Endothelial cell (in vitro differentiated cells): ENCODE data around the gene NPHP4. TPM values are rescaled to one million over a fixed set of nuclear protein-coding genes. Genes with fewer than 3 reads are reported as not detected.

ENCODE experiments used
- DNase-seq: peaks from one replicate; pipeline ENCODE4 v3.0.0; 2021; ENCODE audit warnings: low spot score
- H3K27ac Mint-ChIP-seq: one replicate; pipeline ENCODE4 v1.8.0; 2021; ENCODE audit warnings: mixed read lengths, inconsistent platforms; ENCODE audit not compliant: unreplicated experiment
- H3K27me3 Mint-ChIP-seq: one replicate; pipeline ENCODE4 v1.8.0; 2021; ENCODE audit warnings: mild to moderate bottlenecking, moderate library complexity, mixed read lengths, inconsistent platforms; ENCODE audit not compliant: unreplicated experiment
- H3K36me3 Mint-ChIP-seq: one replicate; pipeline ENCODE4 v1.8.0; 2021; ENCODE audit warnings: mild to moderate bottlenecking, low read depth, mixed read lengths, inconsistent platforms; ENCODE audit not compliant: unreplicated experiment
- H3K4me1 Mint-ChIP-seq: one replicate; pipeline ENCODE4 v1.8.0; 2021; ENCODE audit warnings: mild to moderate bottlenecking, mixed read lengths, inconsistent platforms; ENCODE audit not compliant: unreplicated experiment
- H3K4me3 Mint-ChIP-seq: one replicate; pipeline ENCODE4 v1.8.0; 2021; ENCODE audit warnings: mild to moderate bottlenecking, mixed read lengths, inconsistent platforms; ENCODE audit not compliant: unreplicated experiment
- H3K9me3 Mint-ChIP-seq: one replicate; pipeline ENCODE4 v1.8.0; 2021; ENCODE audit warnings: mixed read lengths, inconsistent platforms; ENCODE audit not compliant: unreplicated experiment
- total RNA-seq: library from RNA; stranded (reverse); fragmentation: NEBNext Ultra II Directional; extraction: Animal tissue kit (Norgen Biotek cat#: 25700); gene quantifications from one replicate; pipeline ENCODE4 v1.2.1, GENCODE V29; 2021; ENCODE audit not compliant: unreplicated experiment
- TF ChIP-seq, protein P1 (sequence below): fragments of 200-600 bp; sonication (generic); IDR thresholded peaks from one replicate; pipeline ENCODE4 v1.5.0; 2021; ENCODE audit warnings: antibody characterized with exemption; ENCODE audit not compliant: unreplicated experiment

The NPHP4 gene
- total RNA-seq, 1 donor from 2014 or later = 15.3 TPM

GRCh38 chr1:5828308-5828935 lies 163.8 kb downstream of the NPHP4 start:
- TF ChIP-seq, protein P1, sequence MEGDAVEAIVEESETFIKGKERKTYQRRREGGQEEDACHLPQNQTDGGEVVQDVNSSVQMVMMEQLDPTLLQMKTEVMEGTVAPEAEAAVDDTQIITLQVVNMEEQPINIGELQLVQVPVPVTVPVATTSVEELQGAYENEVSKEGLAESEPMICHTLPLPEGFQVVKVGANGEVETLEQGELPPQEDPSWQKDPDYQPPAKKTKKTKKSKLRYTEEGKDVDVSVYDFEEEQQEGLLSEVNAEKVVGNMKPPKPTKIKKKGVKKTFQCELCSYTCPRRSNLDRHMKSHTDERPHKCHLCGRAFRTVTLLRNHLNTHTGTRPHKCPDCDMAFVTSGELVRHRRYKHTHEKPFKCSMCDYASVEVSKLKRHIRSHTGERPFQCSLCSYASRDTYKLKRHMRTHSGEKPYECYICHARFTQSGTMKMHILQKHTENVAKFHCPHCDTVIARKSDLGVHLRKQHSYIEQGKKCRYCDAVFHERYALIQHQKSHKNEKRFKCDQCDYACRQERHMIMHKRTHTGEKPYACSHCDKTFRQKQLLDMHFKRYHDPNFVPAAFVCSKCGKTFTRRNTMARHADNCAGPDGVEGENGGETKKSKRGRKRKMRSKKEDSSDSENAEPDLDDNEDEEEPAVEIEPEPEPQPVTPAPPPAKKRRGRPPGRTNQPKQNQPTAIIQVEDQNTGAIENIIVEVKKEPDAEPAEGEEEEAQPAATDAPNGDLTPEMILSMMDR = no peak
- H3K4me1 Mint-ChIP-seq = no peaks in the 10 kb centered on the region
- no peaks in the 10 kb centered on the region for H3K9me3 Mint-ChIP-seq
- no peak overlapping the region for H3K27ac Mint-ChIP-seq
- DNase-seq = no peak
- H3K36me3 Mint-ChIP-seq = peaks cover 5% of the 10 kb centered on the region
- H3K27me3 Mint-ChIP-seq = peaks cover 7% of the 10 kb centered on the region
- H3K4me3 Mint-ChIP-seq = no peak overlapping the region

- DNase-seq = no peak
- Mint-ChIP-seq H3K36me3 (peaks cover 5% of the 10 kb centered on the region), H3K4me1 (no peaks in the 10 kb centered on the region), H3K27me3 (peaks cover 10% of the 10 kb centered on the region), H3K9me3 (no peaks in the 10 kb centered on the region), H3K27ac (no peak overlapping the region), H3K4me3 (no peak overlapping the region)
- TF ChIP-seq, protein P1 = no peak
Measured at GRCh38 chr1:5827516-5827915, 164.7 kb downstream of the NPHP4 start.

DNA sequence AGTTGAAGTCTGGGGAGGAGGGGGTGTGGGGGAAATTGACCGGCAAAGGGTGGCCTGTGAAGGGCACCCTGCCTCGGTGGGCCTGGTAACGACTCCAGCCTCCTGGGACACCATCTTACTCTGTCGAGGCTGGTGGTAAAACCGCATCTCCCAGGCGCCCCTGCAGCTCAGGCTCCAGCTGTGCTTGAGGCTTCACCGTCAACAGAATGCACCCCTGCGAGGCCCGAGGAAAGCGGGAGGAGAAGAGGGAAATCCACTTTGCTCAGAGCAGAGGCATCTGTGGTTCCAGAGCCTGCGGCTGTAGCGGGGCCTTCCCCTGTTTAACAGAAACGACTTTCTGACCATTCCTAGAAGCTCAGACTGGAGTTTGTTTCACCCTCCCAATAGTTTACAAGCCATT lies 165.6 kb downstream of the NPHP4 start:
- H3K4me3 Mint-ChIP-seq = no peak overlapping the region
- DNase-seq = no peak
- peaks cover 5% of the 10 kb centered on the region for H3K36me3 Mint-ChIP-seq
- no peak overlapping the region for H3K27ac Mint-ChIP-seq
- TF ChIP-seq, protein P1 = no peak
- H3K27me3 Mint-ChIP-seq = peaks cover 9% of the 10 kb centered on the region
- no peaks in the 10 kb centered on the region for H3K4me1 Mint-ChIP-seq
- no peaks in the 10 kb centered on the region for H3K9me3 Mint-ChIP-seq

GRCh38 chr1:5822726-5823125 lies 169.5 kb downstream of the NPHP4 start:
- no peak for DNase-seq
- Mint-ChIP-seq H3K9me3 (peaks cover 6% of the 10 kb centered on the region), H3K27ac (no peak overlapping the region), H3K36me3 (no peaks in the 10 kb centered on the region), H3K27me3 (peaks cover 6% of the 10 kb centered on the region), H3K4me1 (no peaks in the 10 kb centered on the region), H3K4me3 (no peak overlapping the region)
- TF ChIP-seq, protein P1 = no peak

- Mint-ChIP-seq H3K36me3 (no peaks in the 10 kb centered on the region), H3K27ac (no peak overlapping the region), H3K4me1 (no peaks in the 10 kb centered on the region), H3K4me3 (no peak overlapping the region), H3K9me3 (peaks cover 6% of the 10 kb centered on the region), H3K27me3 (peaks cover 6% of the 10 kb centered on the region)
- TF ChIP-seq, protein P1 = no peak
- DNase-seq = no peak
Measured at GRCh38 chr1:5822266-5822665, 170.0 kb downstream of the NPHP4 start.
